Right atrium auricular region (tissue), 2 donors: ENCODE measurements around the gene TAF6. TPM values are rescaled to one million over a fixed set of nuclear protein-coding genes. Genes with fewer than 3 reads are reported as not detected.
A peak's percentile ranks its signal among the peaks of the same experiment; 100 is the strongest.

Experiments
- DNase-seq: peaks from one replicate; pipeline ENCODE4 v3.0.0-alpha.2; 2019; ENCODE audit warnings: low spot score
- H3K27ac ChIP-seq, 2 donors: fragments of 200-600 bp; sonication (generic); 1 replicate in 1 of 2; 2 replicates in 1 of 2; pipeline ENCODE4 v1.5.1; 2016 to 2019
- H3K27me3 ChIP-seq, 2 donors: fragments of 200-600 bp; sonication (generic); one replicate each; pipeline versions ENCODE4 v1.5.1 to v1.6.0; 2017 to 2019
- H3K36me3 ChIP-seq: fragments of 200-600 bp; sonication (generic); one replicate; pipeline ENCODE4 v1.5.1; 2016
- H3K4me1 ChIP-seq, 2 donors: fragments of 200-600 bp; sonication (generic); one replicate each; pipeline versions ENCODE4 v1.5.1 to v1.6.0; 2017 to 2019
- H3K4me3 ChIP-seq, 2 donors: fragments of 200-600 bp; sonication (generic); 1 replicate in 1 of 2; 2 replicates in 1 of 2; pipeline ENCODE4 v1.5.1; 2017 to 2019; ENCODE audit warnings: mild to moderate bottlenecking in 1 of 2, moderate library complexity in 1 of 2
- H3K9me3 ChIP-seq, 2 donors: fragments of 200-600 bp; sonication (generic); one replicate each; pipeline ENCODE4 v1.5.1; 2019
- CTCF ChIP-seq, 2 donors: fragments of 200-600 bp; sonication (generic); IDR thresholded peaks; one replicate each; pipeline ENCODE4 v1.5.1; 2019; ENCODE audit warnings: antibody characterized with exemption in 2 of 2
- total RNA-seq, 2 donors: library from RNA; depleted of rRNA; stranded (reverse); fragments of >200 nt; gene quantifications; one replicate each; pipeline ENCODE4 v1.1.0, GENCODE V29; 2016

TAF6 gene
- total RNA-seq, 2 donors from 2014 or later: 41.7 to 49.1 TPM

DNA sequence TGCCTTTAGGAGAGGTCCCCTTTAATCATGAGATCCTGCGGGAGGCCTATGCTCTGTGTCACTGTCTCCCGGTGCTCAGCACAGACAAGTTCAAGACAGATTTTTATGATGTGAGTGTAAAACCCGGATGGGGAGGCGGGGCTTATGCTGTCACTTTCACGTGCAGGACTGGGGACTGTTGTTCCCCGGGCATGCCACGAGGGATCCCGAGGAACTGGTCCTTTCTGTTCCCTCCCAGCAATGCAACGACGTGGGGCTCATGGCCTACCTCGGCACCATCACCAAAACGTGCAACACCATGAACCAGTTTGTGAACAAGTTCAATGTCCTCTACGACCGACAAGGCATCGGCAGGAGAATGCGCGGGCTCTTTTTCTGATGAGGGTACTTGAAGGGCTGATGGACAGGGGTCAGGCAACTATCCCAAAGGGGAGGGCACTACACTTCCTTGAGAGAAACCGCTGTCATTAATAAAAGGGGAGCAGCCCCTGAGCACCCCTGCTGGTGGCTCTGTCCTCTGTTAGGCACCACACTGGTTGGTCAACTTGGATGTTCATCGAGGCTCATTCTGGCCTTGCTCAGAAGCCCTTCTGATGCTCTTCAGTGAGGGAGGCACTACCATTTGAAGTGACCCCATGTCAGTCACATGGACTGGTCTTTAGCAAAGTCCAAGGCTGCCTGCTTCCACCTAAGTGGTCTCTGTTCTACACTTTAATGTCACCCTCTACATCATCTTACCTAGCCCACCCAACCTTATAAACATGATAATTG, 27.6 kb downstream of the TAF6 start:
- no peaks in the 10 kb centered on the region for H3K27me3 ChIP-seq
- H3K9me3 ChIP-seq: no peaks in the 10 kb centered on the region
- H3K4me3 ChIP-seq: no peak overlapping the region
- H3K36me3 ChIP-seq: peaks cover 63% of the 10 kb centered on the region
- H3K4me1 ChIP-seq: peaks cover 0 to 17% of the 10 kb centered on the region in 2 donors
- DNase-seq: no peak
- no peak for TF ChIP-seq CTCF (IDR thresholded peaks at IDR 0.05)
- no peak overlapping the region for H3K27ac ChIP-seq

DNA sequence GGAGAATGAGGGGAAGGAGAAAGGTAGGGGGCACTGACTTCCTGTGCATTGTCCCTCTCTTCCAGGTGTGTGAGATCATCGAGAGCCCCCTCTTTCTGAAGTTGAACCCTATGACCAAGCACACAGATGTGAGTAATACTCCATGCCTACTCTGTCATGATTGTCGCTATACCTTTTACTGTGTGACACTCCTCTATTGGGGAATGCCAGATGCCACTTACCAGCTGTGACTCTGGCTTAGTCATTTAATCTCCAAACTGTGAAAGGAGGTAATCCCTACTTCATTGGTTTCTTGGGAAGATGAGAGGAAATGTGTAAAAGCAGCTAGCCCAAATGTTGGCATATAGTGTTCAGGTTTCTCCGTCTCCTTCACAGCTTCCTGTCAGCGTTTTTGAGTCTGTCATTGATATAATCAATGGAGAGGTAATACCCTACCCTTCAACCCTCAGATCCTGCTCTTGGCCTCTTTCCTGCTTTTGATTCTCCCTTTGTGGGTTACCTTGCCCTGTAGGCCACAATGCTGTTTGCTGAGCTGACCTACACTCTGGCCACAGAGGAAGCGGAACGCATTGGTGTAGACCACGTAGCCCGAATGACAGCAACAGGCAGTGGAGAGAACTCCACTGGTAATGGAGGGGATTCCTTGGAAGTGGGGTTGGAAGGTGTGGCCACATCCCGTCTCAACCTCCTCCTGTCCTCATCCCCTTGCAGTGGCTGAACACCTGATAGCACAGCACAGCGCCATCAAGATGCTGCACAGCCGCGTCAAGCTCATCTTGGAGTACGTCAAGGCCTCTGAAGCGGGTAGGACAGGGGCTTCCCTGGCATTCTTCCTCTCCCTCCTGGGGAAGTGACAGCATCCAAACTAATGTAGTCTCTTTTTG, 28.4 kb downstream of the TAF6 start:
- no peak for TF ChIP-seq CTCF (IDR thresholded peaks at IDR 0.05)
- H3K27ac ChIP-seq: no peak overlapping the region
- H3K4me3 ChIP-seq: no peak overlapping the region
- DNase-seq: no peak
- peaks cover 56% of the 10 kb centered on the region for H3K36me3 ChIP-seq
- peaks cover 0 to 17% of the 10 kb centered on the region in 2 donors for H3K4me1 ChIP-seq
- no peaks in the 10 kb centered on the region for H3K9me3 ChIP-seq
- no peaks in the 10 kb centered on the region for H3K27me3 ChIP-seq

GRCh38 chr7:100089458-100090196, 29.5 kb downstream of the TAF6 start:
- H3K9me3 ChIP-seq: no peaks in the 10 kb centered on the region
- peaks cover 45% of the 10 kb centered on the region for H3K36me3 ChIP-seq
- H3K27me3 ChIP-seq: no peaks in the 10 kb centered on the region
- H3K4me3 ChIP-seq: peak overlapping the region; percentile 83 to 94
- peak overlapping the region; percentile 85 to 90 for H3K27ac ChIP-seq
- peaks cover 0 to 17% of the 10 kb centered on the region in 2 donors for H3K4me1 ChIP-seq
- no peak for TF ChIP-seq CTCF (IDR thresholded peaks at IDR 0.05)
- DNase-seq: no peak

- DNase-seq: peak; percentile 78
- H3K4me1 ChIP-seq: peaks cover 0 to 17% of the 10 kb centered on the region in 2 donors
- peak in 1 of 2 donors; percentile 18 for TF ChIP-seq CTCF (IDR thresholded peaks at IDR 0.05)
- H3K4me3 ChIP-seq: peak within 1 kb of the TSS; percentile 83 to 94
- H3K27me3 ChIP-seq: no peaks in the 10 kb centered on the region
- no peaks in the 10 kb centered on the region for H3K9me3 ChIP-seq
- H3K27ac ChIP-seq: peak within 1 kb of the TSS; percentile 85 to 90
- peaks cover 37% of the 10 kb centered on the region for H3K36me3 ChIP-seq
Observed at GRCh38 chr7:100088621-100089457, 30.3 kb downstream of the TAF6 start, which contains the start of gene COPS6. Gene COPS6, plus strand, starts transcription at chr7:100088969. Its CDS starts 22 bp downstream, at chr7:100088991.
